Anterior cingulate cortex (tissue), 58 donors: ENCODE data around the gene INTS11.
"Not testable (repeated sequence)": the region's sequence is repeated elsewhere in the genome, so short reads cannot be mapped to it uniquely, and the experiment has no call there.

Experiments
- DNase-seq, 58 donors: peaks; one replicate each; lab custom pipeline; 2025; lab: John Stamatoyannopoulos, UW

The INTS11 gene

DNA sequence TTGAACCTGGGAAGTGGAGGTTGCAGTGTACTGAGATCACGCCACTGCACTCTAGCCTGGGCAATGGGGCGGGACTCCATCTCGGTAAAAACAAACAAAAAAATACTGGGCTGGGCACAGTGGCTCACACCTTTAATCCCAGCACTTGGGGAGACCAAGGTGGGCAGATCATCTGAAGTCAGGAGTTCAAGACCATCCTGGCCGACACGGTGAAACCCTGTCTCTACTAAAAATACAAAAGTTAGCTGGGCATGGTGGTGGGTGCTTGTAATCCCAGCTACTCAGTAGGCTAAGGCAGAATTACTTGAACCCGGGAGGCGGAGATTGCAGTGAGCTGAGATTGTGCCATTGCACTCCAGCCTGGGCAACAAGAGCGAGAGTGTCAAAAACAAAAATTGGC lies 8.3 kb downstream of the INTS11 start:
- not testable (repeated sequence) for DNase-seq

DNA sequence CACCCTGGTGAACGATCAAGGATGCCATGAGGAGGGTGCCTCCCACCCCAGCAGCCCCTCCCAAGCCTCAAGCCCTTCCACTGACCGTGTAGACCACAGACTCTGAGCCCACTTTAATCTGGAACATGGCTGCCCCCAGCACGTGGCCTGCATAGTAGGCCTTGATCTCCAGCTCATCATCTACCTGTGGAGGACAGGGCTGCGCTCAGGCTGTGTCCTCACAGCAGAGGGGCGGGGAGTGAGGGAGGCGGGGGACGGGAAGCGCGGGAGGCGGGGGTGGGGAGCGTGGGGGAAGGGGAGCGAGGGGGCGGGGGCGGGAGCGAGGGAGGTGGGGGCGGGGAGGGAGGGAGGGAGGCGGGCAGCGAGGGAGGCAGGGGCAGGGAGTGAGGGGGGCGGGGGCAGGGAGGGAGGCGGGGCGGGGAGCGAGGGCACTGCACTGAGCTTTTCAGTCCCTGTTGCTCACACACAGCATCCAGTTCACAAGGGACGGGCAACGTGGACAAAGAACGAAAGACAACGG lies 9.0 kb downstream of the INTS11 start:
- no peak for DNase-seq

DNA sequence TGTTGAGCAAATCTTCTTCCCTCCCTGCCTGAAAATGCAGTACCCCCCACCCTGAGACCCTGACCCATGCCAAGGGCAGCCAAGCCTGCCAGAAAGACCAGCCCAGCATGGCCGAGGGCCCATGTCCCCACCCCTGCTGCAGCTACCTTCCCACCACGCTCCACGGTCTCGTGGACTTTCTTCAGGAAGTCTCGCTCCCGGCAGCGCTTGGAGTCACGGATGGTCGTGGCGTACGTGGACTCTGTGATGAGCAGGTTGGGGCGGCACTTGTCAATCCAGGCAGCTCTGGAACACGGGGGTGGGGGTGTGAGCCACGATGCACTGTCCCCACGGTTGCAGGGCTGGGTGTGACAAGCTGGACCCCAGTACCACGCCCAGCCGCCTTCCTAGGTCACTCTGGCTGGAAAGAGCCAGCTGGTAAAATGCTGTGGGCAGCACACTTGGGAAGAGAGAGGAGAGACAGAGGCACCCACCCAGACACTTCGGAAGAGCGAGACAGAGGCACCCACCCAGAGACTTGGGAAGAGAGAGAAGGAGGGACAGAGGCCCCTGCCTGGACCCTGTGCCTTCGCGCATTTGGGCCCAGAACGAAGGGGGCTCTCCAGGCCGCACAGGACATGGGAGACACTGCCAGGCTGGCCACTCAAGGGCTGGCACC lies 9.7 kb downstream of the INTS11 start:
- no peak for DNase-seq

DNA sequence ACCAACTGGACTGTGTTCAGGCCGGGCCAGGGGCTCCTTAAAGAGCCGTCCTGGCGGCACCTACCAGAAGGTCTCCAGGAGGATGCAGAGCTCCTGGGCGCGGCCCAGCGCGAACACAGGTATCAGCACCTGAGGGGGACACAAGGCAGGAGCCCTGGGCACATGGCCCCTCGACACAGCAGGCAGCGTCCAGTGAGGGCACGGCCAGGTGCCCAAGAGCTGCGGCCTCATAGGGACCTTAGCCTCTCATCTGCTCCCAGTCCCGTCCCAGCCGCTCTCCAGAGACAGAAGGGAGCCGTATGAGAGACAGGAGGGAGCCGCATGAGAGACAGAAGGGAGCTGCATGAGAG lies 10.2 kb downstream of the INTS11 start:
- DNase-seq = no peak

DNA sequence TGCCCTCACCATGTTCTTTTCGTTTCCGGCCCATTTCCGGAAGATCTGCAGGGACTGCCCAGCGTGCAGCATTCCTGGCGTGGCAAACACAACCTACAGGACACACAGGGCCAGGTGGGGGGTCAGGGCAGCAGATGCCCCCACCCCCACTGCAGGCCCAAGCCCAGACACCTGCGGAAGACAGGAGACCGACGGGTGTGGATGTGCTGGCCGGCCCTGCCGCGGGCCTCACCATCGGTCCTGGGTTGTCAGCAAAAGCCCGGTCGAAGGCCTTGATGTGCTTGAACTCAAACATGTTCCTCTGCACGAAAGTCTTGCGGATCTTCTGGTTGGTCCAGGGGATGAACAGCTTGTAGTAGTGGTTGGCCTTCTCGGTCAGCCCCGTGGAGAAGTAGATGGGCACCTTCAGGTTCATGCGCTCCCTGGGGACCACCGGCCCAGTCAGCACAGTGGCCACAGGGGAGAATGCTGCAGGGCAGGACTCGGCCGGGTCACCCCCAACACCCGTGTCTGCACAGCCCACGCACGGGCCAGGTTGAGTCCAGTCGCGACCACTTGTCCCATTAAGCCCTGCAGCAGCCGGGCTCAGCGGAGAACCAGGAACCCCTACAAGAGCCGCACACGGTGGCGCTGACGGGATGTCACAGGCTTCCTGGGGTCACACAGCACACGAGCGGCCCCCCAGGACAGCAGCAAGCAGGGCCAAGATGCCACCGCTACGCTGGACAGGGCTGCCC lies 10.8 kb downstream of the INTS11 start:
- no peak for DNase-seq

DNA sequence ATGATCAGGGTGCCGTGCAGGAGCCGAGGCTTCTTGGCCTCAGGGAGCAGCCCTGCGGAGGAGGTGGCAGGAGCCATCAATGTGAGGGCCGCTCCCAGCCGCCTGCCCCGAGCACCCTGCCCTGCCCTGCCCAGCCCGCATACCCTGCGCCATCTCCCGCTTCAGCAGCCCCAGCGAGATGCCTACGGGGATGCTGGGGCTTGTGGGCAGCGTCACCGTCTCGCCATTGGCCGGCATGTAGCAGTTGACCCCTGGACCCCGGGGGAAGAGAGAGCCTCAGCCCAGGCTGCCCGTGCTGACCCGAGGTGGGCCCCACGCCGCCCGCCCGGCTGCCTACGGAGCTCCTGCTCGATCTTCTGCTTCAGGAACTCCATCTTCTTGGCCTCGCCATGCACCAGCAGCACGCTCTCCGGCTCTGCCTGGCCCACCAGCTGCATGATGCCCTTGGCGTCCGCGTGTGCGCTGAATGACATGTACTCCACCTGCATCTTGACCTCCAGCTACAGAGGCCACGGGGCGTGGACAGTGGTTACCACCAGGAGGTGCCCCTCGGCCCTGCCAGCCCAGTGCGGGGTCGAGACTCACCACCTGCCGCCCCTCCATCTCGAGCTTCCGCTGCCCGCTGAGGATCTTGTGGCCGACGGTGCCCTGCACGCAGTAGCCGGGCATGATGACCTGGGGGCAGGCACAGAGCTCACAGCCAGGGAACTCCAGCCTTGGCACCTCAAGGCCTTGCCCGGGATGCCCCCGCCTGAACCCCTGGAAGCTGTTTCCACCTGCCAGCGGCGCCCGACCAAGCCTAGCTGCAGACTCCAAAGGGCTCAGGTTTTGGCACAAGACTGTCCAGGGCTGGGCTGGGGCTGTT lies 11.8 kb downstream of the INTS11 start:
- no peak for DNase-seq

DNA sequence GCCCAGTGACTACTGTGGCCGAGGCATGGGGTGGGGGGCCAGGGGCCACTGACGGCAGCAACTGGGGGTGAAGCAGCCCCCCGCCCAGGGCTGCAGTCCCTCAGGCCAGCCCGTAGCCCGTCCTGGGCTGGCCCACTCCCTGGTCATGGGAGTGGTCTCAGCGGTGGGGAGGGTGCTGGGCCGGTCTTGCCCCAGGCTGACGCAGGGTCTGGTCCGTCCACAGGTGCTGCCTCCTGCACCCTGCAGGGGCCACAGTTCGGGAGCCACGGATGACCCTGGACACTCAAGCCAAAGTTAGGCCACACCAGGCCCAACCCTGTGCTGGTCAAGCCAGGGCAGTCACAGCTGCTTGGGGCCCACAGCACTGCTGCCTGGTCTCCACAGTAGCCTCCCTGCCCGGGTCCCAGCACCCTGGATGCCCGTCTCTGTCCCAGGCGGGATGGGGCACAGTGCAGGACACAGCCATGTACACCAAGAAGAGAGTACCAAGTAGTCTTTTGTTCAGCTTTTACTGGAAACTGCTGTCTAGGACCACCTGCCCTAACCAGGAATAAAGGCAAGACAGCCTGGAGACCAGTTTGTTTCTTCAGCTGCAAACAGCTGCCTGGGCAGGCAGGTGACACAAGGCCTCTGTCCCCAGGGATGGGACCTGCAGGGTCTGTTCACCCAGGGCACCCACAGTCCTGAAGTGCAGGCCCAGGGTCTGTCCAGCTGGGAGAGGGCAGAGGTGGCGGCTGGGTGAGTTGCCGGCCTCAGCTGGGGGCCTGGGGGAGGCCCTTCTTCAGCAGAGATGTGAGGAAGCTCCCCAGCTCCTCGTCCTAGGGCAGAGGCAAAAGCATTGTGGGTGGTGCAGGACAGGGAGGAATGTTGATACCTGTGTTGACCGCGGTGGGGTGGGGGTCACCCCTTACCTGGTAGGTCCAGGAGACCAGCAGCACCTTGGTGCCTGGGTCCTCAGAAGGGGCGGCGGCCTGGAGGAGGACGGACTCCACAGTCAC lies 13.1 kb downstream of the INTS11 start:
- no peak for DNase-seq

DNA sequence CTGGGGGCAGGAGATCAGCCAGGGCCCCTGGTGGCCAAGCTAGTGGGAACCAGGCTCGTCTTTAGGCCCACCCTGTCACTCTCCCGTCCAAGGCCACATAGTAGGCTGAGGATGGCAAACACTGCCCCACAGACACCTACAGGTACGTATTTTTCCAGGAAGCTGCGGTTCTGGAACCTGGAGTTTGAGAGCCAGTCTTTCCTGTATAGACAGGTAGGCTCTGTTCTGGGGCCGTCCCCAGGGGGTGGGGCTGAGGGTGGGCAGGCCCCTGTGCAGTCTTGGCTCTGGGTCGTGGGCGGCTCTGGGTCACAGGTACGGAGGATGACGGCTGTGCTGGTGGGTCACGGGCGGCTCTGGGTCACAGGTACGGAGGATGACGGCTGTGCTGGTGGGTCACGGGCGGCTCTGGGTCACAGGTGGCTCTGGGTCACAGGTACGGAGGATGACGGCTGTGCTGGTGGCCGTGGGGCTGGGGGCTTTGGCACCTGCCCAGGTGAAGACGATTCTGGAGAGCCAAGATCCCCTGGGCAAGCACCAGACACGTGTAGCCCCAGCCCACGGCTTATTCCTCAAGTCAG lies 13.9 kb downstream of the INTS11 start:
- DNase-seq = no peak

DNA sequence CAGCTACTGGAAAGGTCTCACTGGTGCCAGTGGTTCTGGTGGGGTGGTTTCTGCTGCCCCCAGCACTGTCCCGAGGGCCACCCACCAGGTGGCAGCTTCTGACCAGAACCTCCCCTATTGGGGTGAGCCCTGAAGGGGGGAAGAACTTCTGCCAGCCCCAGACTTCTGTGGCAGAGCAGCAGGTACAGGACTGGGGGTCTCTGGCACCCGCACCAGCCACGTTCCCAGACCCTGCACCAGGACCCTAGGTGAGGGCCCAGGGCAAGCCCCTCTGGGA lies 14.4 kb downstream of the INTS11 start:
- no peak for DNase-seq

DNA sequence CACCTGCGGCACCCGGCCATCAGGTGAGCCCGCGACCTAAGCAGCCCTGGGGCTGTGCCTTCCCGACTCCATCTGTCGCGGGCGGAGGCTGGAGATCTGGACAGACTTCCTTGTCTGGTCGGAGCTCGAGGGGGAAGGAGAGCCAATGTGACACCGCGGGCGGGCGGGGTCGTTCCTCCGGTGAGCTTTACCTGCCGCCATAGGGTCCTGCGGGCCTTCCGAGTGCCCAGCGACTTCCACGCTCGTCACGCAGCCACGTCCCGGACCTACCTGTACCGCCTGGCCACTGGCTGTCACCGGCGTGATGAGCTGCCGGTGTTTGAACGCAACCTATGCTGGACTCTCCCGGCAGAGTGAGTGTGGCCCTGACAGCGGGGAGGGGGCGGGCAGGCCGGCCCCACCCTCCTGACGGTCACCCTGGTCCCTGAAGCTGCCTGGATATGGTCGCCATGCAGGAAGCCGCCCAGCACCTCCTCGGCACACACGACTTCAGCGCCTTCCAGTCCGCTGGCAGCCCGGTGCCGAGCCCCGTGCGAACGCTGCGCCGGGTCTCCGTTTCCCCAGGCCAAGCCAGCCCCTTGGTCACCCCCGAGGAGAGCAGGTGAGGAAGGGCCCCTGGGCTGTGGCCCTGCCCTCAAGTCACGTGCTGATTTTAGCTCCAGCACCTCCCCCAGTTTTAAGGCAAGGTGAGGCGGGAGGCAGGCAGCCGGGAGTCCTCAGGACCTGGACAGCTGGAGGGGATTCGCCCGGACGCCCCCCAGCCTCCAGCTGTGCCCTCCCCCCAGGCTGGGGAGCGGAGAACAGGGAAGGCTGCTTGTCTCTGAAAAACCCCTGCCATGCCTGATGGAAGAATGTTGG lies 15.0 kb downstream of the INTS11 start:
- no peak for DNase-seq

DNA sequence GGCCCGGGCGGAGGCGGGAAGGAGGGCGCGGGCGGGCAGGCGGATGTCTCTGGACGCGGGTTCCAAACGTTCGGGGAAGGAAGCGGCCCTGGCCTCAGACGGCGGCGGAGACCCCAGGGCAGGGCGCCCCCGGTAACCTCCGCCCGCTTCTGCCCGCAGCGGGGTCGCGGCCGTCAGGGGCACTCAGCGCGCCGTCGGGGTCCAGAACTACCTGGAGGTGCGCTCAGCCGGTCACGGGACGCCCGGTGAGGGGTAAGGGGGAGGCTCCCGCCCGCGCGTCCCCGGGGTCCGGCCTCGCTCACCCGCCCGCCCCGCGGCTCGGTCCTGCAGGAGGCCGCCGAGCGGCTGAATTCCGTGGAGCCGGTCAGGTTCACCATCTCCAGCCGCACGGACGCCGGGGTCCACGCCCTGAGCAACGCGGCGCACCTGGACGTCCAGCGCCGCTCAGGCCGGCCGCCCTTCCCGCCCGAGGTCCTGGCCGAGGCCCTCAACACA lies 15.7 kb downstream of the INTS11 start:
- DNase-seq = no peak

DNA sequence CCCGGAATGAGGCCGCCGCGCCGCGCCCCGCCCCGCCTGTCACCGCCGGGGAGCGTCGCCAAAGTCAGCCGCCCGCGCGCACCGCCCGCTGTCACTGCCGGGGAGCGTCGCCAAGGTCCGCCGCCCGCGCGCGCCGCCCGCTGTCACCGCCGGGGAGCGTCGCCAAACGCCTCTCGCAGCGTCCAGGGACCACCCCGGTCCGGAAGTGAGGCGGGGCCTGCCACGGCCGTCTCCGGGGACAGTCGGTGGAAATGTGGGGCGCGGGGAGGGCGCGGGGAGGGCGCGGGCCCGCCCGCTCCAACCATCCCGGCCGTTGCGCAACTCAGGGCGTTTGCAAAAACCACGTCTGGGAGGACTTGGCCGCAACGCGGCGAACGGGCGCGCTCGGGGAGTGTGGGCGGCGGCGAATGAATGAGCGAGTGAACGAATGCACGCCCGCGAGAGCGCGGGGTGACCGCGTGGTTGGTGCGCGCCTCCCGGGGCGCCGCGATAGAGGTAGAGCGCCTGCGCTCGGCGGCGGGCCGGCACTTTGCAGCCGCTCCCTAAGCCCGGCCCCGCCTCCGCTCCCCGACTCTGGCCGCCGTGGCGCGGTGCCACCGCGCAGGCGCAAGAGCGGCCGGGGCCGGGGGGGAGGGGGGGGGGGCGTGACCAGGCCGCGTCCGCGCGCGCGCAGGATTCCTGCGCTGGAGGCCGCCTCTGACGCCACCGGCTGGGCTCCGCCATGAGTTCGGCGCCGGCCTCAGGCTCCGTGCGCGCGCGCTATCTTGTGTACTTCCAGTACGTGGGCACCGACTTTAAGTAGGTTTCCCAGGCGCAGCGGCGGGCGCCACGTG lies 16.3 kb downstream of the INTS11 start, which contains the start of the genes ACAP3 and PUSL1:
Gene ACAP3, minus strand, starts transcription at position 8 of the 833 bp plus-strand sequence. CDS start 115 bp downstream, outside the sequence.
Gene PUSL1, plus strand, starts transcription at position 675 of the 833 bp plus-strand sequence. Its CDS starts 47 bp downstream, at position 722.
- peak in 56 of 58 donors; percentile 78 to 98 (median 90) for DNase-seq

DNA sequence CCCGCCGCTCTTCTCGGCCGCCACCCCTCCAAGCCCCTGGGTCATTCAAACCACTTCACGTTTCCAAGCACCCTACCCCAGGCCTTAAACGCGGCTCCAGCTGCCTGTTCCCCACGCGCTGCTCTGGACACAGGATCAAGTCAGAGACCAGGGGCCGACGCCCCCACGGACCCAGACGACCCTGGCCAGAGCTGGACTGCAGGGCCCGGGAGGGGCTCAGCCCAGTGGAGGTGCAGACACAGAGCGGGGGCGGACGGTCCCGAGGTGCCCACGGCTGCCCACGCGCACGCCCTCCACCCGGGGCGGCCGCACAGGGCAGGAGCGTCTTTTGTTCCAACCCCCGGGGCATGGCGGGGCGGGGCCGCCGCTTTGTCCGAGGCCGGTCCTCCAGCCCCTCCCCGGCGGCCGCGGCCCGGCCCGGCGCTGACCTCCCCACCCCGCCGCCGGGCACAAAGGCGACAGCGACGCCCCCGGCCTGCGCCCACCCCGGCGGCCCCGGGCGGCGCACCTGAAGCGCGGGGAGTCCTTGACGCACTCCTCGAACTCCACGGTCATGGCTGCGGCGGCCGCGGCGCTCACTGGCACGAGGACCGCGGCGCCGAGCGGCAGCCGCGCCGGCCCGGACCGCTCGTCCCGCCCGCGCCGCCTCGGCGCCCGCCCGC lies 17.1 kb downstream of the INTS11 start:
- peak in 5 of 58 donors; percentile 24 to 63 (median 48) for DNase-seq

DNA sequence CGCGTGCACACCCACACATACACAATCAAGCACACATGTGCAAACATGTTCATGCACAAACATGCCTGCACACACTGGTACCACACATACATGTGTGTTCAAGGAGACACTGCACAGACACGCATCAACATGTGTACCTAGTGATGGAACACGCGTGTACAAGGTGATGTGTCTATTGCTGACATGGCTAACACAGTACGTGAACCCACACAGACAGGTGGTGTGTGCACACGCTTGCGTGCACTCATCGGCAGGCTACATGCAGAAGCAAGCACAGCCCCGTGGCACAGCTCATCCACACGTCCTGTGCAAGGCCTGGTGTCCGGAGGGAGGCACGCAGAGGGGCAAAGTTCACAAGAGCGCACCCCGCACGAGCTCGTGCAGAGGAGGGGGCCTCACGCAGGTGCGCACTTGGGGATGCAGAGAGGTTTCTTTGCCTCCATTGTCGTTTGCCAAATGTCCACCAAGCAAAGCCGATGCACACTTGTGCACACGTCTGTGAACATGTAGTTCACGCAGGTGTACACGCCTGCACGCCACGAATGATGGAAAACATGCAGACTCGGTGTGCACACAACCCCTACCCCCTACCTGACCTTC lies 17.7 kb downstream of the INTS11 start:
- DNase-seq = peak in 7 of 58 donors; percentile 10 to 34 (median 14)

DNA sequence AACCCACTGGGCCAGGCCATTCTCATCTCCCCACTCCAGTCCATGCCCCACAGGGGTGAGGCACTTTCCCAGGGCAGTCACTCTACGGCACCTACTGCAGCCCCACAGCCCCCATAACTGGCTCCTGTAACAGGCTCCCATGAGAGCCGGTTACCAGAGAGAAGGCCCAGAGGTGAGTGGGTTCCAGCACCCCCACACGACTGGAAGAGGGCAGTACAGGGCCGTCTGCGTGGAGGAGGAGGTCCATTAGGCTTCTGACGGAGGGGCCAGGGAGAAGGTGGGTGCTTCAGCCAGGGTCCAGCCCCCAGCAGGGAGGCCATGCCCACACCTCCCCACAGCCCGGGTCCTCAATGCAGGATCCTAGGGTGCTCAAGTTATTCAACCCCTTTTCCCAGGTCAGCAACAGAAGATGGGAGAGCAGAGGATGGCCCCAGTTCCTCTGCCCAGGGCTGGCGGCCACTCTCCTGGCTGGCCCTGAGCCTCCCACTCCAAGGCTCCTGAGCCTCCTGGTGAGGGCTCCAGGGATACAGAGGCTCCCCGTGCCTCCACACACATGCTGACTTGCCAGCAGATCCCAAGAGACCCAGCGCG lies 18.3 kb downstream of the INTS11 start:
- peak in 2 of 58 donors; percentile 9 to 20 for DNase-seq
